PC-9 (cell line): ENCODE measurements around the gene ADH1C. TPM values are rescaled to one million over a fixed set of nuclear protein-coding genes. Genes with fewer than 3 reads are reported as not detected.

Experiments used
- BruUV-seq: library from RNA; stranded (reverse); fragments of 400-500 nt; replicated peaks from 2 replicates; lab custom pipeline; 2021; lab: Mats Ljungman, UMichigan
- CTCF ChIA-PET: fragments of 300-600 bp; sonication (Branson Sonifier 250); formaldehyde crosslinking; loops from one replicate; lab custom pipeline; 2022; ENCODE audit warnings: antibody characterized with exemption; lab: Charles Lee
- POLR2A ChIA-PET: fragments of 300-600 bp; sonication (Branson Sonifier 250); formaldehyde crosslinking; loops from one replicate; lab custom pipeline; 2022; ENCODE audit warnings: antibody characterized with exemption; ENCODE audit not compliant: unreplicated experiment; lab: Charles Lee
- DNase-seq, 2 experiments: peaks; one replicate each; pipeline versions ENCODE4 v3.0.0 to v3.0.0-alpha.2; 2015 to 2022; ENCODE audit warnings: mixed read lengths in 1 of 2
- H2AFZ ChIP-seq: fragments of 200-600 bp; sonication (generic); 2 replicates; pipeline ENCODE4 v1.8.1; 2017; ENCODE audit warnings: antibody characterized with exemption
- H3F3A ChIP-seq: fragments of 200-600 bp; sonication (generic); 2 replicates; pipeline ENCODE4 v1.8.1; 2017; ENCODE audit warnings: antibody characterized with exemption, mild to moderate bottlenecking, low read depth; ENCODE audit not compliant: insufficient read depth
- H3K27ac ChIP-seq: fragments of 200-600 bp; sonication (generic); 2 replicates; pipeline ENCODE4 v1.6.1; 2016; ENCODE audit warnings: mixed run types
- H3K27me3 ChIP-seq: fragments of 200-600 bp; sonication (generic); 2 replicates; pipeline ENCODE4 v1.6.1; 2016; ENCODE audit warnings: low read depth, mixed run types; ENCODE audit not compliant: insufficient read depth
- H3K36me3 ChIP-seq: fragments of 200-600 bp; sonication (generic); 2 replicates; pipeline ENCODE4 v1.6.1; 2016; ENCODE audit warnings: low read depth, mixed run types
- H3K4me1 ChIP-seq: fragments of 200-600 bp; sonication (generic); replicated peaks from 2 replicates; pipeline ENCODE4 v1.6.1; 2016; ENCODE audit warnings: mixed run types; ENCODE audit not compliant: insufficient read depth
- H3K4me2 ChIP-seq: fragments of 200-600 bp; sonication (generic); 2 replicates; pipeline ENCODE4 v1.6.1; 2017; ENCODE audit warnings: mixed run types
- H3K4me3 ChIP-seq: fragments of 200-600 bp; sonication (generic); 2 replicates; pipeline ENCODE4 v1.6.1; 2016; ENCODE audit warnings: mixed run types
- H3K79me2 ChIP-seq: fragments of 200-600 bp; sonication (generic); 2 replicates; pipeline ENCODE4 v1.6.1; 2017; ENCODE audit warnings: low read depth, mixed run types
- H3K9me2 ChIP-seq: fragments of 200-600 bp; sonication (generic); 2 replicates; pipeline ENCODE4 v1.8.1; 2017; ENCODE audit warnings: mild to moderate bottlenecking; ENCODE audit not compliant: insufficient read depth
- H3K9me3 ChIP-seq: fragments of 200-600 bp; sonication (generic); 2 replicates; pipeline ENCODE4 v1.8.1; 2016; ENCODE audit warnings: low read depth; ENCODE audit not compliant: insufficient read depth
- H4K20me1 ChIP-seq: fragments of 200-600 bp; sonication (generic); 2 replicates; pipeline ENCODE4 v1.8.1; 2017; ENCODE audit not compliant: insufficient read depth
- EZH2 ChIP-seq: fragments of 200-600 bp; sonication (generic); IDR thresholded peaks from 2 replicates; pipeline ENCODE4 v1.8.0; 2017; ENCODE audit warnings: antibody characterized with exemption, low read depth
- intact Hi-C: fragments of 100-400 bp; cut with micrococcal nuclease; formaldehyde crosslinking; loops from one replicate; pipeline ENCODE4 v1.10.0; 2022; ENCODE audit not compliant: unreplicated experiment
- total RNA-seq: library from RNA; stranded (reverse); gene quantifications from 2 replicates; pipeline ENCODE4 v1.2.3, GENCODE V29; 2021
- TF ChIP-seq, protein P1 (sequence below): fragments of 200-600 bp; sonication (generic); conservative IDR thresholded peaks from 2 replicates; pipeline ENCODE4 v1.6.1; 2017; ENCODE audit warnings: mixed run types, antibody characterized with exemption, mild to moderate bottlenecking, moderate library complexity

Gene ADH1C
- total RNA-seq, 1 experiment from 2014 or later: 0.63 TPM

- no peak for TF ChIP-seq EZH2
- Histone ChIP-seq H3K4me2 (no peak overlapping the region), H3K4me3 (no peak overlapping the region), H3K27me3 (no peaks in the 10 kb centered on the region), H3K4me1 (no peaks in the 10 kb centered on the region), H3K79me2 (no peaks in the 10 kb centered on the region), H3K9me3 (no peaks in the 10 kb centered on the region), H4K20me1 (no peaks in the 10 kb centered on the region), H3F3A (no peaks in the 10 kb centered on the region), H3K36me3 (no peaks in the 10 kb centered on the region), H3K9me2 (no peaks in the 10 kb centered on the region), H3K27ac (no peak overlapping the region), H2AFZ (no peak overlapping the region)
- ChIA-PET POLR2A (no interaction called here), CTCF (no interaction called here)
- no TSS peak for BruUV-seq
- DNase-seq: no peak
- intact Hi-C loops: no loop called here
Observed at GRCh38 chr4:99324979-99325378, 27.6 kb downstream of the ADH1C start.

DNA sequence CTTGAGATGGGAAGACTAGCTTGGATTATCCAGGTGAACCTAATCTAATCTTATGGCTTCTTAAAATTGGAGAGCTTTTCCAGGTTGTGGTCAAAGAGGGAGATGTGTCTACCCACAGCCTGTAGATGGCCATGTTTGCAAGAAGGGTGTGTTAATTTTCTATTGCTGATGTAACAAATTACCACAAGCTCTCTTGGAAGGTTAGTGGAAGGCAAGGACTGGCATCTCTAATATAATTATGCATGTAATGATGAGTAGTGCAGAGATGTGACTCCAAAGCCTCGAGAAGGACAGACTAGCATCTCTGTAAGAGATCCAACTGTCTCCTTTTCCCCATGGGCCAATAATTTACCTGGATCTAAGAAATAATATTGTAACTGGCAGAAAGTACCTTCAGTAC, 28.2 kb downstream of the ADH1C start:
- Histone ChIP-seq H3K79me2 (no peaks in the 10 kb centered on the region), H3F3A (no peaks in the 10 kb centered on the region), H3K9me3 (no peaks in the 10 kb centered on the region), H3K9me2 (no peaks in the 10 kb centered on the region), H2AFZ (no peak overlapping the region), H3K4me3 (no peak overlapping the region), H3K27ac (no peak overlapping the region), H4K20me1 (no peaks in the 10 kb centered on the region), H3K4me2 (no peak overlapping the region), H3K36me3 (no peaks in the 10 kb centered on the region), H3K4me1 (no peaks in the 10 kb centered on the region), H3K27me3 (no peaks in the 10 kb centered on the region)
- no TSS peak for BruUV-seq
- TF ChIP-seq, protein P1, sequence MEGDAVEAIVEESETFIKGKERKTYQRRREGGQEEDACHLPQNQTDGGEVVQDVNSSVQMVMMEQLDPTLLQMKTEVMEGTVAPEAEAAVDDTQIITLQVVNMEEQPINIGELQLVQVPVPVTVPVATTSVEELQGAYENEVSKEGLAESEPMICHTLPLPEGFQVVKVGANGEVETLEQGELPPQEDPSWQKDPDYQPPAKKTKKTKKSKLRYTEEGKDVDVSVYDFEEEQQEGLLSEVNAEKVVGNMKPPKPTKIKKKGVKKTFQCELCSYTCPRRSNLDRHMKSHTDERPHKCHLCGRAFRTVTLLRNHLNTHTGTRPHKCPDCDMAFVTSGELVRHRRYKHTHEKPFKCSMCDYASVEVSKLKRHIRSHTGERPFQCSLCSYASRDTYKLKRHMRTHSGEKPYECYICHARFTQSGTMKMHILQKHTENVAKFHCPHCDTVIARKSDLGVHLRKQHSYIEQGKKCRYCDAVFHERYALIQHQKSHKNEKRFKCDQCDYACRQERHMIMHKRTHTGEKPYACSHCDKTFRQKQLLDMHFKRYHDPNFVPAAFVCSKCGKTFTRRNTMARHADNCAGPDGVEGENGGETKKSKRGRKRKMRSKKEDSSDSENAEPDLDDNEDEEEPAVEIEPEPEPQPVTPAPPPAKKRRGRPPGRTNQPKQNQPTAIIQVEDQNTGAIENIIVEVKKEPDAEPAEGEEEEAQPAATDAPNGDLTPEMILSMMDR: no peak
- no peak for TF ChIP-seq EZH2
- CTCF ChIA-PET: no interaction called here
- intact Hi-C loops: no loop called here
- DNase-seq: no peak
- POLR2A ChIA-PET: interaction anchor here (0.7 kb wide), 1 partner anchor 1413 kb away, joined by 3 read pairs; no protein-coding TSS in a partner anchor

DNA sequence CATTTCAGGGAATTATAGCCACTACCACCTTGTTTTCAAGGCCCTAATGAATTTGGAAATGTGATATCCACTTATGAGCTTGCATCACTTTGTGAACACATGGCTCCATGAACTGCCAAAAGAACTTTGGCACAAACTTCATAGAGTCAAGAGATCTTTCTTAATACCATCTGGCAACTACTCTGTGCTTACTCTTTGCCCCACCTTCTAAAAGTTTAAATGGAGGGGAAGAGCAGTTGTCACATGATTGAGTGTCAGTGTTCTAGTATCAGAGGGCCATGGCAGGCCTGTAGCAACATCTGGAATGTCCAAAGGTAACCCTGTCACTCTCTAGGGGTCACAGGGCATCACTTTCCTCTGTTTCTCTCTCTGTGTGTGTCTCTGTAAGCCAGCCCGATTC, 28.8 kb downstream of the ADH1C start:
- no peaks in the 10 kb centered on the region for H4K20me1 ChIP-seq
- POLR2A ChIA-PET: no interaction called here
- no peak overlapping the region for H3K4me3 ChIP-seq
- intact Hi-C loops: no loop called here
- no peaks in the 10 kb centered on the region for H3K36me3 ChIP-seq
- H2AFZ ChIP-seq: no peak overlapping the region
- no TSS peak for BruUV-seq
- H3K4me1 ChIP-seq: no peaks in the 10 kb centered on the region
- no peaks in the 10 kb centered on the region for H3K27me3 ChIP-seq
- CTCF ChIA-PET: no interaction called here
- no peaks in the 10 kb centered on the region for H3K9me3 ChIP-seq
- H3F3A ChIP-seq: no peaks in the 10 kb centered on the region
- H3K9me2 ChIP-seq: no peaks in the 10 kb centered on the region
- TF ChIP-seq, protein P1: no peak
- no peak for TF ChIP-seq EZH2
- H3K27ac ChIP-seq: no peak overlapping the region
- no peak for DNase-seq
- no peaks in the 10 kb centered on the region for H3K79me2 ChIP-seq
- no peak overlapping the region for H3K4me2 ChIP-seq
